ENCODE results near the gene ABHD1.

Gene ABHD1

DNA sequence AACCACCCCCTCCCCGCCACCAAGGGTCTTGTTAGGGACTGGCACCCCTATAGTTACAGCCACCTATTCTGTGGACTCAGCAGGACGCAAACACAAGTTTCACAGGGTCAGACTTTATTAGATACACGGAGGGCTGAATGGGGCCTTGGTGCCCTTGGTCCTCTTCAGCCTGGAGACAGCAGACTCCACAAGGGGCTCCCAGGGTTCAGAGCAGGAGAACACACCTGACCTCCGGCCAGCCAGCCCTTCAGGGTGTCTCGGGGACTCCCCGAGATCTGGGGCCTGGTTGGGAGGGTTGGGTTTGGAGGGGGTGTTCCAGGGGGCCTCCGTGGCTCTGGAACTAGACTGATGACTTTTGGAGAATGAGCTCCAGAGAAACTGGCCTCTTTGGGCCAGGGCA, 13.1 kb downstream of the ABHD1 start:
- Histone ChIP-seq H3K27ac (no peak overlapping the region), H3K4me3 (no peak overlapping the region), H3K9ac (no peak overlapping the region), H3K4me2 (no peak overlapping the region), H4K20me1 (peaks cover 19 to 24% (median 20%) of the 10 kb centered on the region in 11 experiments; a peak in 21 of 22 replicates), H3K36me3 (peaks cover 12 to 17% (median 14%) of the 10 kb centered on the region in 11 experiments), H3K9me3 (replicated peaks in 1 of 11) (no peaks in the 10 kb centered on the region), H3K27me3 (no peaks in the 10 kb centered on the region), H3K4me1 (peaks cover 22 to 32% (median 26%) of the 10 kb centered on the region in 10 experiments)
- TF ChIP-seq Cebpa-rat (IDR thresholded peaks at IDR 0.05), result no peak

DNA sequence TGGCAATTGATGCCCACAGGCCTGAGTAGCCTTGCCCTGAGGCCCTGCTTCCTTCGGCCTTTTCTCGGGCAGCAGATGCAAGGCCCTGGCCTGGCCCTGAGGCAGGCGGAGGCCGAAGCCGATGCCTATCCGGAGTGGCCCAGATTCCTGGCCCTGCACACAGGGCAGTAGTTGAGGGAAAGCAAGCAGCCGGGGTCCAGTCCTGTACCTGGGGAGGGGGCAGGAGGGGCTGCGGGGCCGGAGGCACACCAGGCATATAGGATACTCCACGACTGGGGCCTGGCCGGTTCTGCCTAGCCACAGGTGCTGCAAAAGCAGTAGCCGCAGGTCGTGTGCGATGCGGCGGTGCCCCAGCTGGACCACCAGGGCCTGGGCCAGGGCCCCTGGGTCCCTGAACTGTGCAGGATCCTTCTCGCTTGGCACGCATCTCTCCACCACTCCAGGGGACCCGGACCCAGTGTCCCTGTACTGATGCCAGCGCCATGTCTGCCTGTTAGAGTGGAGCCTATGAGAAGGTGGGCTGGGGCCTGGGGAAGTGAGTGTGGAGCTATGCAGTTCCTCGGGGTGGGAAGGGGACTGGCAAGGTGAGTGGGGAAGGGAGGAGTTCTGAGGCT, 13.8 kb downstream of the ABHD1 start:
- H3K4me3 ChIP-seq, result no peak overlapping the region
- H3K9ac ChIP-seq, result no peak overlapping the region
- H3K36me3 ChIP-seq, result peaks cover 6 to 11% (median 8%) of the 10 kb centered on the region in 11 experiments; a peak in 21 of 22 replicates

DNA sequence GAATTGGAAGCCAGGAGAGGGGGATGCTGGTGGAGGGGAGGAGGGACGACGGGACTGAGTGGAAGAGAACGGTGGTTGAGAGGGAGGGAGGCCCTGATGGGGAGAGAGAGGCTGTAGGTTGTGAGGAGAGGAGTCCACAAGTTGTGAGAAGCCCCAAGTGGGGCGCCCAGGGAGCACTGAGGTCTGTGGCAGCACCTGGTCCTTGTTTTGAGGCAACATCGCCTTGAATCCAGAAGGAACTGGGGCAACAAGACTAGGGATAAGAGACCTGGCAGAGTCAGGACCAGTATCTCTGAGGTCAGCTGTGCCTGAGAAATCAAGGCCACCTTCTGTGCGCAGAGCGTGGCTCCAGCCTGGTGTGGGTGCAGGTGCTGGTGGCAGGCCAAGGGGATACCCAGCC, 14.5 kb downstream of the ABHD1 start:
- H3K36me3 ChIP-seq, result peaks cover 0 to 4% (median under 1%) of the 10 kb centered on the region in 11 experiments; a peak in 12 of 22 replicates
- no peak overlapping the region for H3K27ac ChIP-seq
- no peak overlapping the region for H3K4me2 ChIP-seq
- H3K4me3 ChIP-seq, result no peak overlapping the region
- no peaks in the 10 kb centered on the region for H3K27me3 ChIP-seq
- TF ChIP-seq Cebpa-rat (IDR thresholded peaks at IDR 0.05), result no peak
- peaks cover 14 to 20% (median 19%) of the 10 kb centered on the region in 10 experiments for H3K4me1 ChIP-seq
- H3K9ac ChIP-seq, result no peak overlapping the region
- no peaks in the 10 kb centered on the region for H3K9me3 ChIP-seq (replicated peaks in 1 of 11)
- H4K20me1 ChIP-seq, result peaks cover 5 to 11% (median 7%) of the 10 kb centered on the region in 11 experiments; a peak in 19 of 22 replicates

More for the DNA sequence above, 13.8 kb downstream of the ABHD1 start:
- H3K4me2 ChIP-seq, result no peak overlapping the region
- H3K27me3 ChIP-seq, result no peaks in the 10 kb centered on the region
- TF ChIP-seq Cebpa-rat (IDR thresholded peaks at IDR 0.05), result no peak
- H3K4me1 ChIP-seq, result peaks cover 21 to 27% (median 25%) of the 10 kb centered on the region in 10 experiments
- no peaks in the 10 kb centered on the region for H3K9me3 ChIP-seq (replicated peaks in 1 of 11)
- H3K27ac ChIP-seq, result no peak overlapping the region
- peaks cover 12 to 18% (median 14%) of the 10 kb centered on the region in 11 experiments; a peak in 20 of 22 replicates for H4K20me1 ChIP-seq

DNA sequence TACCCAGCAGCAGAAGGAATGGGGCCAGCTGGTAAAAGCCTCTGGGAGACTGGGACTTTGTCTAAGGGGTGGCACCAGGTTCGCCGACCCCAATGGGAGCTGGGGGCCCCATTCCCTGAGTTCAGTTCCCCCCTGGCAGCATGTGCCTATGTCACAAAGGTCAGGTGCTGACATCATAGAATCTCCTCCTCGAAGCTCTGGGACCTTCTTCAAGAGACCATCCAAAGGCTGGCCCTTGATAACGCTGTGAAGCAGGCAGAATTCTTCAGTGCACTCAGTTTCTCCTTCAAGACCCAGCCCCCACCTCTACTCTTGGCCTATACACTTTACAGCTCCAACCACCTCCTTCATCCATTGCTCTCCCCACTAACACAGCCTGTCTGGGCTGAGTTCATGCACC, 15.7 kb downstream of the ABHD1 start, which contains the start of gene PRR30:
TSS of gene PRR30 (minus strand) at position 101 of the 400 bp plus-strand sequence. CDS start 1,081 bp downstream, outside the sequence.
- Histone ChIP-seq H3K27ac (no peak within 1 kb of the TSS), H3K36me3 (no peaks in the 10 kb centered on the region), H4K20me1 (no peaks in the 10 kb centered on the region), H3K4me3 (no peak within 1 kb of the TSS), H3K9ac (no peak within 1 kb of the TSS), H3K27me3 (no peaks in the 10 kb centered on the region), H3K9me3 (replicated peaks in 1 of 11) (no peaks in the 10 kb centered on the region), H3K4me1 (peaks cover 8 to 14% (median 13%) of the 10 kb centered on the region in 10 experiments), H3K4me2 (no peak within 1 kb of the TSS)
- no peak for TF ChIP-seq Cebpa-rat (IDR thresholded peaks at IDR 0.05)

DNA sequence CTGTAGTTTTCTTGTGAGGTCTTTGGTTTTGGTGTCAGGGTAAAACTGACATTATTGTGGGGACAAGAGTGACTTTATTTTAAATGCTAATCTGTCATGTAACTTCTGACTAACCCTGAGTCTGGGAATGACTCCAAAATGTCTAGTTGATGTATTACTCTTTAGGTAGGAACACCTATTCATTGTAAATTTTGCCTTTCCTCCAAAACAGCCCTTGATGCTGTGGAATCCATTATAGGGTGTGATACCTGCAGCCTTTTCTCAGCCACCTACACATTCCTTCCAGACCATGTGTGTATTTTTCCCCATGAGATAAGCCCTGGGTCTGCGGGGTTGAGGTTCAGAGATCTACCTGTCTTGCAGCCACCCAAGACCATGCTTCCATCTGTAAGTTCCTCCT, 19.7 kb downstream of the ABHD1 start:
- no peak for TF ChIP-seq Cebpa-rat (IDR thresholded peaks at IDR 0.05)
- Histone ChIP-seq H4K20me1 (no peaks in the 10 kb centered on the region), H3K36me3 (no peaks in the 10 kb centered on the region), H3K9ac (no peak overlapping the region), H3K4me3 (no peak overlapping the region), H3K9me3 (replicated peaks in 1 of 11) (no peaks in the 10 kb centered on the region), H3K27ac (no peak overlapping the region), H3K4me1 (peaks cover 0 to 14% (median 12%) of the 10 kb centered on the region in 10 experiments; a peak in 12 of 20 replicates), H3K4me2 (no peak overlapping the region), H3K27me3 (no peaks in the 10 kb centered on the region)

DNA sequence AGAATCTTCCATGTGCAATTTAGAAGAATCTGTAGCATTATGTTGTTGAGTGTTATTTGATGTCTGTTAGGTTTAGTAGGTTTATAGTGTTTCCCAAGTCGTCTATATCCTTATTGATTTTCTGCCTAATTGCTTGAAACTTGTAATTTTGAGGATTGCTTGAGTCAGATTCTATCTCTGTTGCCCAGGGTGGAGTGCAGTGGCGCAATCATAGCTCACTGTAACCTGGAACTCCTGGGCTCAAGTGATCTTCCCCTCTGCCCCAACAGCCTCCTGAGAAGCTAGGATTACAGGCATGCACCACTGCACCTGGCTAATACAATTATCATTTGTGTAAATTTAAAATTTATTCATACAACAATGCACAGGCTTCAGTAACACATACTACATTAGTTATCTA, 22.1 kb downstream of the ABHD1 start:
- Histone ChIP-seq H4K20me1 (no peaks in the 10 kb centered on the region), H3K4me2 (no peak overlapping the region), H3K4me3 (no peak overlapping the region), H3K27ac (no peak overlapping the region), H3K9ac (no peak overlapping the region), H3K4me1 (peaks cover 0 to 14% (median 12%) of the 10 kb centered on the region in 10 experiments; a peak in 12 of 20 replicates), H3K36me3 (no peaks in the 10 kb centered on the region), H3K9me3 (replicated peaks in 1 of 11) (no peaks in the 10 kb centered on the region), H3K27me3 (no peaks in the 10 kb centered on the region)
- no peak for TF ChIP-seq Cebpa-rat (IDR thresholded peaks at IDR 0.05)

DNA sequence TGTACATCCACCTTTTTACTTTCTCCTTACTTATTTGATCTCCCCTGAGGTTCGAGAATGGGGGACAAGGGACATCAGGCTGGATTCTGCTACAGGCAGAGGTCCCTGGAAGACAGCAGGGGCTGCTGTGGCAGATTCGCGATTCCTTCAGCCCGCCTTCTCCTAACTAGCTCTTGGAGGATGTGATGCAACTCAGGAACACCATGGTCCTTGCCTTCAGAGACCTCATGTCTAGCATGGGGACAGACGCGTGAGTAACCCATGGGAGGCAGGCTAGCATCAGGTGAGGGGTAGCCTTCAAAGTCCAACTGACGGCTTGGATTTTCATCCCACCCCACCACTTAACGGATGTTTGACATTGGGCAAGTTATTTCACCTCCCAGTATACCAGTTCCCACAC, 24.3 kb downstream of the ABHD1 start:
- Histone ChIP-seq H3K9ac (no peak overlapping the region), H3K9me3 (replicated peaks in 1 of 11) (no peaks in the 10 kb centered on the region), H3K27ac (no peak overlapping the region), H4K20me1 (no peaks in the 10 kb centered on the region), H3K4me2 (peak overlapping the region in 8 of 11 experiments; percentile 16 to 53 (median 40); a peak in 13 of 22 replicates), H3K36me3 (no peaks in the 10 kb centered on the region), H3K4me1 (peaks cover 0 to 14% (median 12%) of the 10 kb centered on the region in 10 experiments; a peak in 12 of 20 replicates), H3K4me3 (no peak overlapping the region), H3K27me3 (no peaks in the 10 kb centered on the region)
- no peak for TF ChIP-seq Cebpa-rat (IDR thresholded peaks at IDR 0.05)

DNA sequence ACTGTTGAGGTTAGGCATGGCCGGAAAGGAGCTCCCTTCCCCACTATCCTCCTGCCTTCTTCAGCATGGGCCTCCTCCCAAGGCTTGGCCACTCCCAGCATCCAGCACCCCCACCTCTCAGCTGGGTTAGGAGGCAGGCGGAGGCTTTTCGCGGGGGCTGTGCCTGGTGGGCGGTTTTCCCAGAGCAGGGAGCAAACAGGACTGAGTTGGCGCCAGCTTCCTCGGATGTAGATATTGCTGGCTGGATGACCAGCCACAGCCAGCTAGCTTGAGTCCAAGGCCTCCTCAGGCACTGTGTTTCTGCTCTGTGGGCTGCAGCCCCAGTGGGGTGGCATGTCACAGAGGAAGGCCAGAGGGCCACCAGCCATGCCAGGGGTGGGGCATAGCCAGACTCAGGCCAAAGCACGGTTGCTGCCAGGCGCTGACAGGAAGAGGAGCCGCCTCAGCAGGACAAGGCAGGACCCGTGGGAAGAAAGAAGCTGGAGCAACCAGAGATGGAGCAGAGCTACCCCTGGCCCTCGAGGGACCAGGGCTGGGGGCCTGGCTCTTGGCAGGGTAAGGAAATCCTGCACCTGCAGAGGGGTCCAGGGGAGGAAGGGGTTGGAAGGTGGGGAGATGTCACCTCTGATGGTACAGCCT, 25.3 kb downstream of the ABHD1 start, which contains the start of gene TCF23:
TSS of gene TCF23 (plus strand) at position 204 of the 639 bp plus-strand sequence. CDS start at position 334, 130 bp downstream.
- Histone ChIP-seq H3K9ac (no peak within 1 kb of the TSS), H3K36me3 (no peaks in the 10 kb centered on the region), H3K27ac (no peak within 1 kb of the TSS), H3K27me3 (no peaks in the 10 kb centered on the region), H3K4me1 (peaks cover 0 to 14% (median 12%) of the 10 kb centered on the region in 10 experiments; a peak in 12 of 20 replicates), H3K4me2 (peak within 1 kb of the TSS in 8 of 11 experiments; percentile 16 to 53 (median 40); a peak in 13 of 22 replicates), H3K4me3 (no peak within 1 kb of the TSS), H4K20me1 (no peaks in the 10 kb centered on the region), H3K9me3 (replicated peaks in 1 of 11) (no peaks in the 10 kb centered on the region)
- TF ChIP-seq Cebpa-rat (IDR thresholded peaks at IDR 0.05), result no peak

DNA sequence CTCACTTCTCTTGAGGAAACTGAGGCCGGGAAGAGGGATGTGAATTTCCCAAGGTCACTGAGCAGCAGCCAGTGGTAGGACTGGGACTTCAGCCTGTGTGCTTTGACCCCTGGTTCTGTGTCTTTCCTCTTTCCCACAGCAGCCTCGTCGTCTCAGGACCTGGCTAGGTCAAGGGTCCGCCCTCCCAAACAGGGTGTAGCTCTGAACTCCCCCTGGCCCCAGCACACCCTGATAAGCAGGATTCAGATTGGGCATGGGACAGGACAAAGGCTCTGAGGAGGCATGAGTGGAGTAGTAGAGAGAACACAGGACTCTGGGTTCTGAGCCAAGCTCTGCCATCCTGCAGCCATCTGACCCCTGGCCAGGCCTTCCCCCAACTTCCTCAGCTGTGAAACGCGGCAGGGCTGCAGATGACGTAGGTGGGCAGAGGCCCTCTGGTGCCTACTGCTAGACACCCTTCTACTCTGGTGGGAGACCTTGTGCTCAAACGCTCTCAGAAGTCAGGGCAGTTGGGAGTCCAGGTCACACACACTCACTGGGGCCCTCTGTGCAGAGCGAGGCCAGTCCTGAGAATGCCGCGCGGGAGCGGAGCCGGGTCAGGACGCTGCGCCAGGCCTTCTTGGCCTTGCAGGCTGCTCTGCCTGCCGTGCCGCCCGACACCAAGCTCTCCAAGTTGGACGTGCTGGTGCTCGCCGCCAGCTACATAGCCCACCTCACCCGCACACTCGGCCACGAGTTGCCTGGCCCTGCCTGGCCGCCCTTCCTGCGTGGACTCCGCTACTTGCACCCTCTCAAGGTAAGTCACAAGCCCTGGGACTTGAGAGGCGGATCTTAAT, 26.2 kb downstream of the ABHD1 start:
- Histone ChIP-seq H4K20me1 (no peaks in the 10 kb centered on the region), H3K9ac (no peak overlapping the region), H3K27ac (no peak overlapping the region), H3K36me3 (no peaks in the 10 kb centered on the region), H3K27me3 (no peaks in the 10 kb centered on the region), H3K4me3 (no peak overlapping the region), H3K4me1 (peaks cover 0 to 14% (median 12%) of the 10 kb centered on the region in 10 experiments; a peak in 12 of 20 replicates), H3K9me3 (replicated peaks in 1 of 11) (no peaks in the 10 kb centered on the region), H3K4me2 (no peak overlapping the region)
- no peak for TF ChIP-seq Cebpa-rat (IDR thresholded peaks at IDR 0.05)

Data from BLaER1 treated with 17β-estradiol and CSF1 and Interleukin-3, amounts not matched to agents 10 nM and 100 nM (cell line).